HFFc6 (cell line): Measurements from ENCODE around the gene TIAM2. TPM values are rescaled to one million over a fixed set of nuclear protein-coding genes. Genes with fewer than 3 reads are reported as not detected.

Experiments used
- DNase-seq: peaks from one replicate; pipeline ENCODE4 v3.0.0-alpha.2; 2018
- H3K27ac Mint-ChIP-seq: 2 replicates; pipeline ENCODE4 v1.8.0; 2020; ENCODE audit warnings: mild to moderate bottlenecking, mixed read lengths
- H3K27me3 Mint-ChIP-seq: 2 replicates; pipeline ENCODE4 v1.8.0; 2021; ENCODE audit warnings: mild to moderate bottlenecking, moderate library complexity, mixed read lengths; ENCODE audit not compliant: insufficient read depth
- H3K36me3 Mint-ChIP-seq: 2 replicates; pipeline ENCODE4 v1.8.0; 2021; ENCODE audit warnings: low read depth, mixed read lengths
- H3K4me1 Mint-ChIP-seq: 2 replicates; pipeline ENCODE4 v1.8.0; 2020; ENCODE audit warnings: low read depth, mixed read lengths
- H3K4me3 Mint-ChIP-seq: 2 replicates; pipeline ENCODE4 v1.8.0; 2020; ENCODE audit warnings: mild to moderate bottlenecking, moderate library complexity, mixed read lengths
- H3K9me3 Mint-ChIP-seq: 2 replicates; pipeline ENCODE4 v1.8.0; 2020; ENCODE audit warnings: mild to moderate bottlenecking, mixed read lengths
- total RNA-seq, 6 experiments: library from RNA; stranded (reverse); fragmentation: NEBNext Ultra II Directional; extraction: Animal tissue kit (Norgen Biotek cat#: 25700); gene quantifications; 2 replicates in 1 of 6; 3 replicates in 5 of 6; pipeline ENCODE4 v1.2.3, GENCODE V29; 2021
- TF ChIP-seq, protein P1 (sequence below): fragments of 200-600 bp; sonication (generic); IDR thresholded peaks from 2 replicates; pipeline ENCODE4 v1.5.0; 2021; ENCODE audit warnings: antibody characterized with exemption, mild to moderate bottlenecking

TIAM2 gene
- total RNA-seq, 6 experiments from 2014 or later = 7.2 to 11.2 (median 9.4) TPM

DNA sequence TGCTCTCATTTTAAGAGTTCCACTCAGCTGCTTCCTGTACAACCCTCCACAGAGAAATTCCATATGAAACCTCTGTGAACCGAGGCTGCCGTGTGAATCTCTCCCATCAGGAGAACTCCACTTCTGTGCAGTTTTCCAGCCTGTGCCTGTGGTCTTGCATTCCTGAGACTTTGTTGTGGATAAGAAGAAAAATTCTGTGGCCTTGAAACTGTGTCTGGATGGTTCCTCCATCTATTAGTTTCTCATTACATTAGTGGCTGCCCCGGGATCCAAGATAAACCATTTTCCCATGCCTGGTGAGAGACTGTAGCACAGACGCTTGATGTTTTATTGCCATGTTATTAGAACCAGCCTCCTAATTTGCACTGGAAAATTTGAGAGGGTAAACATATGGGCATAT, 40.8 kb upstream of the TIAM2 start:
- Mint-ChIP-seq H3K36me3 (no peaks in the 10 kb centered on the region; the same call in 1 of the 2 replicates), H3K27ac (no peak overlapping the region), H3K4me3 (no peak overlapping the region), H3K4me1 (peaks cover 5% of the 10 kb centered on the region; the same call in 1 of the 2 replicates), H3K9me3 (no peaks in the 10 kb centered on the region), H3K27me3 (no peaks in the 10 kb centered on the region)
- DNase-seq = no peak
- TF ChIP-seq, protein P1, sequence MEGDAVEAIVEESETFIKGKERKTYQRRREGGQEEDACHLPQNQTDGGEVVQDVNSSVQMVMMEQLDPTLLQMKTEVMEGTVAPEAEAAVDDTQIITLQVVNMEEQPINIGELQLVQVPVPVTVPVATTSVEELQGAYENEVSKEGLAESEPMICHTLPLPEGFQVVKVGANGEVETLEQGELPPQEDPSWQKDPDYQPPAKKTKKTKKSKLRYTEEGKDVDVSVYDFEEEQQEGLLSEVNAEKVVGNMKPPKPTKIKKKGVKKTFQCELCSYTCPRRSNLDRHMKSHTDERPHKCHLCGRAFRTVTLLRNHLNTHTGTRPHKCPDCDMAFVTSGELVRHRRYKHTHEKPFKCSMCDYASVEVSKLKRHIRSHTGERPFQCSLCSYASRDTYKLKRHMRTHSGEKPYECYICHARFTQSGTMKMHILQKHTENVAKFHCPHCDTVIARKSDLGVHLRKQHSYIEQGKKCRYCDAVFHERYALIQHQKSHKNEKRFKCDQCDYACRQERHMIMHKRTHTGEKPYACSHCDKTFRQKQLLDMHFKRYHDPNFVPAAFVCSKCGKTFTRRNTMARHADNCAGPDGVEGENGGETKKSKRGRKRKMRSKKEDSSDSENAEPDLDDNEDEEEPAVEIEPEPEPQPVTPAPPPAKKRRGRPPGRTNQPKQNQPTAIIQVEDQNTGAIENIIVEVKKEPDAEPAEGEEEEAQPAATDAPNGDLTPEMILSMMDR = no peak

DNA sequence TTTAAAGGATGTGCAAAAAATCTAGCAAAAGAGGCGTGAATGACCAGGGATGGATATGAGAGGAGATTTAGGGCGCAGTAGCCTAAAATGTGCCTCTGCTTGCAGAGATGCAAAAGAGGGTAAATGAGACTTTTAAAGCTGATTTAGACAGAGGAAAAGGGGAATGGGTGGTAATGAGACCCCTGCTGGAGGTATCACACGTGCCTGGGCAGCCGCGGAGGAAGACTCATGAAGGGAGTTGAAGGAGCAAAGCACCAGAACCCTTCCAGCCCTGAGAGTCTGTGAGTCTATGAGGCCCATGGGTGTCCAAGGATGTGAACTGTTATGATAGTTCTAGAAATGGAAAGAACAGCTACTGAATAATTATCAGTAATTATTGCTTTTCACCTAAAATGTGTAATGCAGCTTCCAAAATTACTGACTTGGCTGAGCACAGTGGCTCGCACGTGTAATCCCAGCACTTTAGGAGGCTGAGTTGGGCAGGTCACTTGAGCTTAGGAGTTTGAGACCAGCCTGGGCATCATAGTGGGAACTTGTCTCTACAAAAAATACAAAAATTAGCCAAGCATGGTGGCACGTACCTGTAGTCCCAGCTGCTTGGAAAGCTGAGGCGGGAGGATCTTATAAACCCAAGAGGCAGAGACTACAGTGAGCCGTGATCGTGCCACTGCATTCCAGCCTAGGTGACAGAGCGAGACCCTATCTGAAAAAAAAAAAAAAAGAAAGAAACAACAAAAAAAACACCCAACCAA, 38.2 kb upstream of the TIAM2 start:
- H3K36me3 Mint-ChIP-seq = no peaks in the 10 kb centered on the region; the same call in 1 of the 2 replicates
- H3K9me3 Mint-ChIP-seq = no peaks in the 10 kb centered on the region
- no peak overlapping the region for H3K27ac Mint-ChIP-seq
- no peak for DNase-seq
- peaks cover 3% of the 10 kb centered on the region for H3K4me1 Mint-ChIP-seq
- TF ChIP-seq, protein P1 = no peak
- peaks cover 1% of the 10 kb centered on the region; the same call in 1 of the 2 replicates for H3K27me3 Mint-ChIP-seq
- H3K4me3 Mint-ChIP-seq = no peak overlapping the region

- Mint-ChIP-seq H3K27ac (no peak overlapping the region), H3K4me3 (no peak overlapping the region), H3K4me1 (peaks cover 16% of the 10 kb centered on the region), H3K36me3 (no peaks in the 10 kb centered on the region), H3K9me3 (no peaks in the 10 kb centered on the region), H3K27me3 (peaks cover 1% of the 10 kb centered on the region; the same call in 1 of the 2 replicates)
- TF ChIP-seq, protein P1 = no peak
- no peak for DNase-seq
Observed at GRCh38 chr6:154958469-154958868, 36.6 kb upstream of the TIAM2 start.

- Mint-ChIP-seq H3K4me1 (peaks cover 16% of the 10 kb centered on the region), H3K9me3 (no peaks in the 10 kb centered on the region), H3K4me3 (no peak overlapping the region), H3K27me3 (peaks cover 1% of the 10 kb centered on the region; the same call in 1 of the 2 replicates), H3K27ac (no peak overlapping the region), H3K36me3 (no peaks in the 10 kb centered on the region)
- DNase-seq = no peak
- TF ChIP-seq, protein P1 = no peak
Observed at GRCh38 chr6:154960299-154960843, 34.7 kb upstream of the TIAM2 start.

GRCh38 chr6:154960854-154961530, 34.1 kb upstream of the TIAM2 start:
- TF ChIP-seq, protein P1 = no peak
- Mint-ChIP-seq H3K27ac (no peak overlapping the region), H3K9me3 (no peaks in the 10 kb centered on the region), H3K36me3 (no peaks in the 10 kb centered on the region), H3K4me1 (peaks cover 16% of the 10 kb centered on the region), H3K4me3 (no peak overlapping the region), H3K27me3 (peaks cover 1% of the 10 kb centered on the region; the same call in 1 of the 2 replicates)
- no peak for DNase-seq
